ENCODE measurements around the gene CNST.

Gene CNST

DNA sequence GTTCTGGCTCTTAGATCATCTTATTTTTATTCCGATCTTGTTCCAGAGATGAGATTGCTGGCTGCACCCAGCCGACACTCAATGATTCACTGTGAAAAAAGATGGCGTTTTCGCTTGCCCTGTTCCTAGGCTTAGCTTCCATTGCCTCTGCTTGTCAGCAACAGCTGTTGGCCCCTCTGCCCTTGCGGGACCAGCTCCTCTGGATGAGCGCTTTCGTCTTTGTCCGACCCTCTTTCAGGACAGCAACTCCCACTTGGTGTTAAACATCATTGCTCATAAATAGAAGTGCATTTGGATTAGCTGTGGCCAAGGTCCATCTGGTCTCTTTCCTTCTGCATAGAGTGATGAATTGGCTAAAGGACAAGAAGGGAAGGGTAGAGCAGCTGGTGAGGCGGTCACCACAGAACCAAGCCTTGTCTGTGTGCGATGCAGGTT is 114.5 kb downstream of the CNST start:
- TF ChIP-seq, protein P1, sequence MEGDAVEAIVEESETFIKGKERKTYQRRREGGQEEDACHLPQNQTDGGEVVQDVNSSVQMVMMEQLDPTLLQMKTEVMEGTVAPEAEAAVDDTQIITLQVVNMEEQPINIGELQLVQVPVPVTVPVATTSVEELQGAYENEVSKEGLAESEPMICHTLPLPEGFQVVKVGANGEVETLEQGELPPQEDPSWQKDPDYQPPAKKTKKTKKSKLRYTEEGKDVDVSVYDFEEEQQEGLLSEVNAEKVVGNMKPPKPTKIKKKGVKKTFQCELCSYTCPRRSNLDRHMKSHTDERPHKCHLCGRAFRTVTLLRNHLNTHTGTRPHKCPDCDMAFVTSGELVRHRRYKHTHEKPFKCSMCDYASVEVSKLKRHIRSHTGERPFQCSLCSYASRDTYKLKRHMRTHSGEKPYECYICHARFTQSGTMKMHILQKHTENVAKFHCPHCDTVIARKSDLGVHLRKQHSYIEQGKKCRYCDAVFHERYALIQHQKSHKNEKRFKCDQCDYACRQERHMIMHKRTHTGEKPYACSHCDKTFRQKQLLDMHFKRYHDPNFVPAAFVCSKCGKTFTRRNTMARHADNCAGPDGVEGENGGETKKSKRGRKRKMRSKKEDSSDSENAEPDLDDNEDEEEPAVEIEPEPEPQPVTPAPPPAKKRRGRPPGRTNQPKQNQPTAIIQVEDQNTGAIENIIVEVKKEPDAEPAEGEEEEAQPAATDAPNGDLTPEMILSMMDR (conservative IDR thresholded peaks at IDR 0.05; ENCODE audit: low read depth): no peak
- POLR2A ChIA-PET (ENCODE audit: low non-redundant PET): no interaction called here
- H3K27ac ChIP-seq: no peak overlapping the region
- CTCF ChIA-PET: interaction anchor here (0.6 kb wide), 1 partner anchor 113 kb away, joined by 3 read pairs; no protein-coding TSS in a partner anchor
- no peak for DNase-seq (ENCODE audit: low spot score)

DNA sequence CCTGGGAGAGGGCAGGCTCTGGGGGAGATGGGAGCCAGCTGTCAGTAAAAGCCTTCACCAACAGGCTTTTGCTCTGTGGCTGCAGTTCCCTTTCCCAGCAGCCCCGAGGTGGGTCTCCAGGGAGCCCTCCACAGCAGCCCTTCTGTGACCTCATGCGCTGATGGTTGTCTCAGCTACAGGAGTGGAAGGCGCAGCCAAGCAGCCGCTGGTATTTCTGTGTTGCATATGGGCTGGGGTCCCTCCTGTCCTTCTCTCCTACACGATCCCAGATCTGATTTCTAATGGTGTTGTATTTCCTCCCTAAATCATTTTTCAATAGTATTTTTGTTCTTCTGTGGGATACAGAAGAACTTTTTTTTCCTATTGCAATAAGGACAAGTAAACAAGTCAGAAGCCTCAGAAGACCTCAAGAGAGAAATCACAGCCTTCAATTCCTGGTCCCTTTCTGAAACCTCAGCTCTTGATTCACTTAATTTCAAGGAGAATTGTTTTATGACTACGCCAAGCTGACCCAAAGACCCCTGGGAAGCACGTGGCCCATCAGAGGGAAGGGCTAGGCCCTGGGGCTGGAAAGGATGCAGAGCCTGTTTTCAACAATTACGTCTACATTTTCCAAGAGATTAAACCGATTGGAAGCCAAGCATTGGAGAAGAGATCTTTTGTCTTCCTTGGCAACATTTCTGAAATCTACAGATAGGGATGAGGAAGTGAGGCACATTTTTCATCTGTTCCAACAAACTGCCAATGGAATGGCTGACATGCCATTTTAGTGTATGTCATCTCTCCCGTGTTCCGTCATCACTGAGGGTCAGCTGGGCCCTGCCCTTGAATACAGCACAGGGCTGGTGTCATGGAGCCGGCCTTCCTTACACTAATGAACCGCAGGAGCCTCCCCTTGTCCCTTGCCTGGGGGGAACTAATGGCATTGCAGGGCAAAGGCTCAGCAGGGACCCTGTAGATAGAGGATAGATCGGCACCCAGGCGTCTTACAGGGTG is 115.9 kb downstream of the CNST start:
- no peak overlapping the region for H3K27ac ChIP-seq
- TF ChIP-seq, protein P1 (conservative IDR thresholded peaks at IDR 0.05; ENCODE audit: low read depth): no peak
- ChIA-PET CTCF (no interaction called here), POLR2A (ENCODE audit: low non-redundant PET) (no interaction called here)
- no peak for DNase-seq (ENCODE audit: low spot score)

DNA sequence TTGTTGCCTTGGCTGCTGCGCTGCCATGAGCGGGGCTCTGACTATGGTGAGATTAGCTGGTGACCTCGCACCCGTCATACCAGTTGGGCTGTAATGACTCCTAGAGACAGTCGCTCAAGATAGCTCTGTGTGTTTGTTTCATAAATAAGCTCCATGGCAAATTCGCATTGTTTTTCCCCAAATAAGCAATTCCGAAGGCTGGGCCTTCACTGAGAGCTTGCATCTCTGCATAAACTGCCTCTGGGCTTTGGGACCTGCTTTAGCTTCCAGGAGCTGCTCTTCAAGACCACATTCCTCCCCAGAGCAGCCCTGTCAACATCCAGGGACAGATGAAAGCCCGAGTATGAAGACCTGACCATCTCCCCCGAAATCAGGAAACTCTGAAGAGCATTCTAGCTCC is 117.3 kb downstream of the CNST start:
- TF ChIP-seq, protein P1 (conservative IDR thresholded peaks at IDR 0.05; ENCODE audit: low read depth): no peak
- no peak overlapping the region for H3K27ac ChIP-seq
- no peak for DNase-seq (ENCODE audit: low spot score)
- ChIA-PET CTCF (no interaction called here), POLR2A (ENCODE audit: low non-redundant PET) (no interaction called here)

DNA sequence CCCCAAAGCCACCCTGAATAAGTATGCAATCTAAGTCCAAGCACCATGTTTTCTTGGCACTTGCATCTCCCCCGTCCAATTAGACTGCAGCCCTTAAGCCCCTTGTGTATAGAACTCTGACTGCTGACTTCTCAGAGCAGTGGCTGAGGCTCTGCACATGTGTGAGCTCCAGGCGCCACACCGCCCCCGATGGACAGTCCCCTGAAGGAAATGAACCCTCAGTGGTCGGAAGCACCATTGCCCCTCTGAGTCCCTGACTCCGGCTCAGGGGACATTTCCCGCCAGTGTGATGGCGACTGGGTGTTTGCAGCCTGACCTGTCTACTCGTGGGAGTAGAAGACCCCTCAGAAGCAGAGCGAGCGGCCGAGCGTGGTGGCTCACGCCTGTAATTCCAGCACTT is 120.7 kb downstream of the CNST start:
- CTCF ChIA-PET: no interaction called here
- no peak overlapping the region for H3K27ac ChIP-seq
- no peak for DNase-seq (ENCODE audit: low spot score)
- TF ChIP-seq, protein P1 (conservative IDR thresholded peaks at IDR 0.05; ENCODE audit: low read depth): no peak
- POLR2A ChIA-PET (ENCODE audit: low non-redundant PET): no interaction called here

DNA sequence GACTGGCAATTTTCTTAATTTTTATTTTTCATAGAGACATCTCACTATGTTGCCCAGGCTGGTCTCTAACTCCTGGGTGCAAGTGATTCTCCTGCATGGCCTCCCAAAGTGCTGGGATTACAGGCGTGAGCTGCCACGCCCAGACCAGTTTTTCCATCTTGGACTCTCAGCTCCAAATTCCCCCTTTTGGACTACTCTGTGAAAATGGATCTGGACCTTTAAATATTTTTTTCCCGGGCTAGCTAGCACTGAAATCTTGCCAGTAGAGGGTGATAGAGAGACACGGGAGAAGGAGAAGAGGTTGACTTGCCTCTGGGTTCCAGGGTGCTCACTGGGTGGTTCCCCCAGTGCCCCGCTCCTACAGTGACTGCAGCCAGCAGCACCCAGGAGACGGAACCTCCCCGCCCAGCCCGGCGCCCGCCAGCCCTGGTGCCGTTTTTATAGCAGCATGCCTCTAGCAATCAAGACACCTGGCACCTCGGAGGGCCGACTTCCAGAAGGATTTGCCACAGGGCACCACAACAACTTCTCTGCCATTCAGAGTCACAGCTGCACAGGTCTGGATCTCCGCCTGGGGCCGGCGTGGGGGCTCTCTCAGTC is 123.3 kb downstream of the CNST start:
- TF ChIP-seq, protein P1 (conservative IDR thresholded peaks at IDR 0.05; ENCODE audit: low read depth): peak; percentile 89
- ChIA-PET POLR2A (ENCODE audit: low non-redundant PET) (no interaction called here), CTCF (interaction anchor here (0.5 to 1.2 kb wide), 12 partner anchors 12 to 410 kb away, joined by 3 to 7 read pairs (median 3); no protein-coding TSS in a partner anchor)
- no peak overlapping the region for H3K27ac ChIP-seq
- peak; percentile 76 for DNase-seq (ENCODE audit: low spot score)

DNA sequence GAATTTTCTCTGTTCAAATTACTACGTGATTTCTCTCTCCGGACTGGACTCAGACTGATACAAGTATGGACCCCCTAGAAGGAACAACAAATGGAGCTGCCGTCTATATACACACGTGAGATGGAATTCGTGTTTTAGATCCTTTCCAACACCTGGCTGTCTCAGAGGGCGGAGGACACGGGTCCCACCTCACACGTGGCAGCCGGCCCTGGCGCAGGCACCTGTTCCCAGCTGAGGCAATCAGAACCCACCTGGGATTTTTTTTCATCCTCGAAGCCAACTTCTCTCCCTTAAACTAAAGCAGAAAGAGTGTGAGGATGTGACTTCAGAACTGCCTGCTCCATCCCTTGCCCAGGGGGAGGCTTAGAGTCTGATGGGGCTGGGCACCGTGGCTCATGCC is 123.8 kb downstream of the CNST start:
- no peak overlapping the region for H3K27ac ChIP-seq
- no peak for DNase-seq (ENCODE audit: low spot score)
- ChIA-PET CTCF (interaction anchor here (0.5 to 1.2 kb wide), 7 partner anchors 40 to 613 kb away, joined by 3 to 5 read pairs (median 3); no protein-coding TSS in a partner anchor), POLR2A (ENCODE audit: low non-redundant PET) (no interaction called here)
- TF ChIP-seq, protein P1 (conservative IDR thresholded peaks at IDR 0.05; ENCODE audit: low read depth): no peak
